H1 (cell line): Measurements from ENCODE around the gene SSC5D.
A peak's percentile ranks its signal among the peaks of the same experiment; 100 is the strongest.

Experiments
- CEBPB ChIP-seq: IDR thresholded peaks from 2 replicates; pipeline ENCODE4 v1.6.1; 2012; ENCODE audit warnings: low read depth, low read length
- POLR2A ChIP-seq, 2 experiments: IDR thresholded peaks; 1 replicate in 1 of 2; 2 replicates in 1 of 2; pipeline ENCODE4 v1.6.1; 2011; ENCODE audit warnings: low read depth in 2 of 2, low read length in 2 of 2, mild to moderate bottlenecking in 2 of 2; ENCODE audit errors: control extremely low read depth in 1 of 2
- TF ChIP-seq, protein P1 (sequence below), 3 experiments: IDR thresholded peaks; 1 replicate in 2 of 3; 2 replicates in 1 of 3; pipeline versions ENCODE4 v1.5.1 to v1.6.1; 2011; ENCODE audit warnings: low read length in 3 of 3, mild to moderate bottlenecking in 3 of 3, inconsistent platforms in 2 of 3, low read depth in 1 of 3, moderate library complexity in 1 of 3; ENCODE audit not compliant: insufficient read depth in 1 of 3; ENCODE audit errors: control extremely low read depth in 1 of 3

DNA sequence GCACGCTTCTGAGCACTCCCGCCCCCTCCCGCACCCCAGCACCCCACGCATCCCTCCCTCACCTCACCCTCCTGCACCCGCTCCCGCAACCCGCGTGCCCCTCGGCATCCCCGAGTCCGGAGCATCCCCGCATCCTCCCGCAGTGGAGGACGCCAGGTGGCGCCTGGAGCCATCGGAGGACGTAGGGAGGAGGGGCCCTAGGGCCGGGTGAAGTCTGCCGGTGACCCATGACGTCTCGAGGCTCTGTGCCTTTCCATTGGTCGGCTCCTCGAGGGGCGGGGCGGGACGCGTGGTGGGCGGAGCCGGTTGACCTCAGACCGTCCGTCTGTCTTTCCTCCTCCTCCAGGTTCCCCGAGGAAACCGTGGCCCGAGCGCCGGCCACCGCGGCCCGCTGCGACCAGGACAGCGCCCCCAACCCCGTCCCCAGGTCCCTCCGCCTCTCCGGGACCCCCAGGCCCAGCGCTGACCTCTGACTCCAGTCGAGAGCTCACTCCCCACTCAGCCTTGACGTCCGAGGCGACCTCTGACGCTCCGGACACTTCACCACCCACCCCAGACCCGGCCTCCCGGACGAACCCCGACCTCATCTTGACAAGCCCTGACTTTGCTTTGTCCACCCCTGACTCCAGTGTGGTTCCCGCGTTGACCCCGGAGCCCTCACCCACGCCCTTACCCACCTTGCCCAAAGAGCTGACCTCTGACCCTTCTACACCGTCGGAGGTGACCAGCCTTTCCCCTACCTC is 28.8 kb downstream of the SSC5D start:
- TF ChIP-seq, protein P1, sequence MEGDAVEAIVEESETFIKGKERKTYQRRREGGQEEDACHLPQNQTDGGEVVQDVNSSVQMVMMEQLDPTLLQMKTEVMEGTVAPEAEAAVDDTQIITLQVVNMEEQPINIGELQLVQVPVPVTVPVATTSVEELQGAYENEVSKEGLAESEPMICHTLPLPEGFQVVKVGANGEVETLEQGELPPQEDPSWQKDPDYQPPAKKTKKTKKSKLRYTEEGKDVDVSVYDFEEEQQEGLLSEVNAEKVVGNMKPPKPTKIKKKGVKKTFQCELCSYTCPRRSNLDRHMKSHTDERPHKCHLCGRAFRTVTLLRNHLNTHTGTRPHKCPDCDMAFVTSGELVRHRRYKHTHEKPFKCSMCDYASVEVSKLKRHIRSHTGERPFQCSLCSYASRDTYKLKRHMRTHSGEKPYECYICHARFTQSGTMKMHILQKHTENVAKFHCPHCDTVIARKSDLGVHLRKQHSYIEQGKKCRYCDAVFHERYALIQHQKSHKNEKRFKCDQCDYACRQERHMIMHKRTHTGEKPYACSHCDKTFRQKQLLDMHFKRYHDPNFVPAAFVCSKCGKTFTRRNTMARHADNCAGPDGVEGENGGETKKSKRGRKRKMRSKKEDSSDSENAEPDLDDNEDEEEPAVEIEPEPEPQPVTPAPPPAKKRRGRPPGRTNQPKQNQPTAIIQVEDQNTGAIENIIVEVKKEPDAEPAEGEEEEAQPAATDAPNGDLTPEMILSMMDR (IDR thresholded peaks at IDR 0.05; ENCODE audit: control extremely low read depth in 1 of 3, insufficient read depth in 1 of 3, low read depth in 1 of 3, low read length in 3 of 3) = peak; percentile 86 to 93 (median 90)
- no peak for TF ChIP-seq POLR2A (IDR thresholded peaks at IDR 0.05; ENCODE audit: control extremely low read depth in 1 of 2, low read depth in 2 of 2, low read length in 2 of 2)
- no peak for TF ChIP-seq CEBPB
